Stomach (tissue), 9 donors: Measurements from ENCODE around the gene PRM3. TPM values are rescaled to one million over a fixed set of nuclear protein-coding genes. Genes with fewer than 3 reads are reported as not detected.

Source experiments
- DNase-seq, 2 donors: peaks; one replicate each; pipeline versions ENCODE4 v3.0.0 to v3.0.0-alpha.2; 2013 to 2019
- H3K27ac ChIP-seq, 5 donors: fragments of 200-600 bp in 4 of 5; sonication (generic) in 4 of 5; one replicate each; pipeline ENCODE4 v1.5.1; 2013 to 2019; ENCODE audit warnings: mild to moderate bottlenecking in 1 of 5, moderate library complexity in 1 of 5
- H3K27me3 ChIP-seq, 3 donors: fragments of 200-600 bp; sonication (generic); one replicate each; pipeline ENCODE4 v1.5.1; 2017 to 2019; ENCODE audit warnings: mixed run types in 1 of 3
- H3K36me3 ChIP-seq, 4 donors: fragments of 200-600 bp; sonication (generic); 1 replicate in 3 of 4; 2 replicates in 1 of 4; pipeline ENCODE4 v1.5.1; 2016 to 2019
- H3K4me1 ChIP-seq, 4 donors: fragments of 200-600 bp; sonication (generic); one replicate each; pipeline ENCODE4 v1.5.1; 2016 to 2019
- H3K4me3 ChIP-seq, 4 donors: fragments of 200-600 bp; sonication (generic) in 3 of 4; one replicate each; pipeline ENCODE4 v1.5.1; 2016 to 2019; ENCODE audit warnings: mild to moderate bottlenecking in 1 of 4
- H3K9me3 ChIP-seq, 4 donors: fragments of 200-600 bp; sonication (generic); one replicate each; pipeline ENCODE4 v1.5.1; 2016 to 2019
- CTCF ChIP-seq, 7 experiments: fragments of 450-650 bp in 4 of 7; fragments of 200-600 bp in 3 of 7; sonication (generic) in 3 of 7; IDR thresholded peaks; one replicate each; pipeline ENCODE4 v1.5.1; 2016 to 2019; ENCODE audit warnings: antibody characterized with exemption in 7 of 7, control low read depth in 2 of 7, mild to moderate bottlenecking in 1 of 7
- EP300 ChIP-seq: sonication (generic); formaldehyde crosslinking; IDR thresholded peaks from one replicate; pipeline ENCODE4 v1.6.1; 2017; ENCODE audit warnings: antibody characterized with exemption
- POLR2A ChIP-seq, 4 donors: fragments of 450-650 bp; IDR thresholded peaks; one replicate each; pipeline ENCODE4 v1.6.1; 2016; ENCODE audit warnings: antibody characterized with exemption in 4 of 4, control low read depth in 2 of 4, mild to moderate bottlenecking in 1 of 4, moderate library complexity in 1 of 4
- POLR2AphosphoS5 ChIP-seq, 3 donors: sonication (generic); formaldehyde crosslinking; IDR thresholded peaks; one replicate each; pipeline ENCODE4 v1.6.1; 2016; ENCODE audit warnings: antibody characterized with exemption in 3 of 3
- WGBS, 5 donors: extraction: QIAGEN DNeasy Blood & Tissue Kit in 3 of 5; methylation state at CpG; one replicate each; pipeline versions ENCODE4 v1.1.5 to v1.1.7; 2013 to 2018; 5-methylcytosine and 5-hydroxymethylcytosine counted together
- intact Hi-C: fragments of 100-400 bp; cut with DNase I; formaldehyde crosslinking; loops from one replicate; pipeline ENCODE4 v1.15.1; 2023; ENCODE audit warnings: low total_unique reads
- polyA plus RNA-seq, 3 donors: library from polyadenylated mRNA; stranded (reverse); fragments of 200-250 nt; gene quantifications; one replicate each; pipeline ENCODE4 v1.2.3, GENCODE V29; 2013
- total RNA-seq, 5 donors: library from RNA; depleted of rRNA; stranded (reverse); fragments of >200 nt; gene quantifications; one replicate each; pipeline versions ENCODE4 v1.1.0 to v1.2.3, GENCODE V29; 2014 to 2016
- donor health status: healthy with polysubstance abuse.
- donor health status: Bipolar disorder and iron deficiency.
- donor health status: healthy.

Gene PRM3
- total and polyA plus RNA-seq, 8 donors = not detected

GRCh38 chr16:11242658-11243057 is 30.8 kb downstream of the PRM3 start:
- intact Hi-C loops = no loop called here
- 68 to 79% (median 73%) methylated on average over 12 of the region's 12 CpGs for WGBS, 5 donors

GRCh38 chr16:11241480-11242204 is 31.8 kb downstream of the PRM3 start:
- Histone ChIP-seq H3K27ac (no peak overlapping the region), H3K4me3 (no peak overlapping the region), H3K9me3 (no peaks in the 10 kb centered on the region), H3K27me3 (no peaks in the 10 kb centered on the region), H3K36me3 (no peaks in the 10 kb centered on the region), H3K4me1 (peaks cover 0 to 9% (median 8%) of the 10 kb centered on the region in 4 donors)
- 92 to 95% (median 94%) methylated on average over 5 of the region's 5 CpGs for WGBS, 5 donors
- intact Hi-C loops = no loop called here
- TF ChIP-seq POLR2A (IDR thresholded peaks at IDR 0.05) (no peak), CTCF (IDR thresholded peaks at IDR 0.05) (no peak), EP300 (no peak), POLR2AphosphoS5 (IDR thresholded peaks at IDR 0.05) (no peak)
- DNase-seq = no peak

More at GRCh38 chr16:11242658-11243057, 30.8 kb downstream of the PRM3 start:
- TF ChIP-seq POLR2A (IDR thresholded peaks at IDR 0.05) (no peak), EP300 (no peak), POLR2AphosphoS5 (IDR thresholded peaks at IDR 0.05) (no peak), CTCF (IDR thresholded peaks at IDR 0.05) (no peak)
- no peak overlapping the region for H3K27ac ChIP-seq
- H3K9me3 ChIP-seq = no peaks in the 10 kb centered on the region
- no peak overlapping the region for H3K4me3 ChIP-seq
- H3K36me3 ChIP-seq = no peaks in the 10 kb centered on the region
- peaks cover 0 to 9% (median 8%) of the 10 kb centered on the region in 4 donors for H3K4me1 ChIP-seq
- no peak for DNase-seq
- H3K27me3 ChIP-seq = no peaks in the 10 kb centered on the region

GRCh38 chr16:11240636-11241473 is 32.6 kb downstream of the PRM3 start:
- Histone ChIP-seq H3K27me3 (no peaks in the 10 kb centered on the region), H3K9me3 (no peaks in the 10 kb centered on the region), H3K36me3 (no peaks in the 10 kb centered on the region), H3K4me3 (peak overlapping the region in 1 of 4 donors; percentile 4), H3K4me1 (peaks cover 0 to 11% (median 8%) of the 10 kb centered on the region in 4 donors), H3K27ac (peak overlapping the region in 2 of 5 donors; percentile 13 to 26)
- TF ChIP-seq EP300 = no peak
- no peak for TF ChIP-seq POLR2AphosphoS5 (IDR thresholded peaks at IDR 0.05)
- no peak for TF ChIP-seq CTCF (IDR thresholded peaks at IDR 0.05)
- TF ChIP-seq POLR2A (IDR thresholded peaks at IDR 0.05) = no peak
- peak in 1 of 2 donors; percentile 61 for DNase-seq
- WGBS, 5 donors = 59 to 67% (median 66%) methylated on average over 10 of the region's 10 CpGs
- intact Hi-C loops = no loop called here
